B cell (primary cell): Measurements from ENCODE around the gene SLC48A1. TPM values are rescaled to one million over a fixed set of nuclear protein-coding genes. Genes with fewer than 3 reads are reported as not detected.

Source experiments
- ATAC-seq: fragments of 200-7000 bp; cut with Tn5 transposase; one replicate; pipeline ENCODE4 v1.10.0; 2021; ENCODE audit warnings: low read depth, mild to moderate bottlenecking, moderate number of reproducible peaks, moderate library complexity
- CTCF ChIA-PET: fragments of 350-600 bp; sonication (Branson Sonifier 250); formaldehyde crosslinking; loops from one replicate; lab custom pipeline; 2021; ENCODE audit warnings: antibody characterized with exemption, inconsistent platforms; lab: Charles Lee
- POLR2A ChIA-PET: fragments of 350-600 bp; sonication (Branson Sonifier 250); formaldehyde crosslinking; loops from one replicate; lab custom pipeline; 2021; ENCODE audit warnings: antibody characterized with exemption; lab: Charles Lee
- DNase-seq: peaks from one replicate; pipeline ENCODE4 v3.0.0; 2013
- H2AFZ ChIP-seq: 2 replicates; pipeline ENCODE4 v1.6.1; 2012; ENCODE audit warnings: mild to moderate bottlenecking, low read depth, low read length; ENCODE audit not compliant: insufficient read depth, poor library complexity, severe bottlenecking
- H3K27ac ChIP-seq, 2 donors: 1 replicate in 1 of 2; 2 replicates in 1 of 2; pipeline ENCODE4 v1.5.1; 2012 to 2013; ENCODE audit warnings: low read length in 2 of 2, mild to moderate bottlenecking in 2 of 2, moderate library complexity in 1 of 2
- H3K27me3 ChIP-seq, 4 experiments: fragments of 200-600 bp in 1 of 4; sonication (generic) in 1 of 4; replicated peaks in 1 of 4; 1 replicate in 2 of 4; 2 replicates in 2 of 4; pipeline versions ENCODE4 v1.6.1 to v1.7.0; 2013 to 2016; ENCODE audit warnings: low read length in 3 of 4, mild to moderate bottlenecking in 2 of 4, mixed read lengths in 1 of 4, moderate library complexity in 1 of 4; ENCODE audit not compliant: insufficient read depth in 4 of 4, control insufficient read depth in 3 of 4; ENCODE audit errors: control extremely low read depth in 1 of 4
- H3K36me3 ChIP-seq, 2 experiments: replicated peaks in 1 of 2; 1 replicate in 1 of 2; 2 replicates in 1 of 2; pipeline versions ENCODE4 v1.6.1 to v1.7.1; 2013; ENCODE audit warnings: low read length in 1 of 2; ENCODE audit not compliant: insufficient read depth in 2 of 2, control insufficient read depth in 1 of 2; ENCODE audit errors: control extremely low read depth in 1 of 2, extremely low read depth in 1 of 2
- H3K4me1 ChIP-seq, 2 donors: fragments of 200-600 bp in 1 of 2; sonication (generic) in 1 of 2; 1 replicate in 1 of 2; 2 replicates in 1 of 2; pipeline versions ENCODE4 v1.5.1 to v1.6.1; 2013 to 2017; ENCODE audit warnings: low read length in 2 of 2; ENCODE audit not compliant: control insufficient read depth in 2 of 2, insufficient read depth in 2 of 2
- H3K4me2 ChIP-seq: replicated peaks from 2 replicates; pipeline ENCODE3; 2012; ENCODE audit warnings: mild to moderate bottlenecking, low read depth, low read length; ENCODE audit not compliant: poor library complexity, severe bottlenecking
- H3K4me3 ChIP-seq, 5 experiments: fragments of 200-600 bp in 1 of 5; sonication (generic) in 1 of 5; 1 replicate in 3 of 5; 2 replicates in 2 of 5; pipeline versions ENCODE4 v1.5.1 to v1.7.0; 2011 to 2016; ENCODE audit warnings: low read length in 4 of 5, mild to moderate bottlenecking in 4 of 5, low read depth in 2 of 5, control low read depth in 1 of 5, moderate library complexity in 1 of 5; ENCODE audit not compliant: insufficient read depth in 1 of 5; ENCODE audit errors: control extremely low read depth in 1 of 5, extremely low read depth in 1 of 5
- H3K79me2 ChIP-seq: fragments of 200-600 bp; sonication (generic); one replicate; pipeline ENCODE4 v1.6.0; 2016; ENCODE audit warnings: low read length; ENCODE audit not compliant: control insufficient read depth, insufficient read depth
- H3K9ac ChIP-seq: fragments of 200-600 bp; sonication (generic); 2 replicates; pipeline ENCODE4 v1.6.1; 2017; ENCODE audit warnings: mild to moderate bottlenecking, low read length, moderate library complexity
- H3K9me3 ChIP-seq, 3 donors: one replicate each; pipeline versions ENCODE4 v1.6.1 to v1.7.1; 2013; ENCODE audit warnings: low read length in 2 of 3; ENCODE audit not compliant: control insufficient read depth in 2 of 3, insufficient read depth in 1 of 3; ENCODE audit errors: control extremely low read depth in 1 of 3
- H4K20me1 ChIP-seq: 2 replicates; pipeline ENCODE4 v1.6.0; 2012; ENCODE audit warnings: mild to moderate bottlenecking, low read length; ENCODE audit not compliant: insufficient read depth, control insufficient read depth, poor library complexity, severe bottlenecking
- H3K27ac Mint-ChIP-seq: one replicate; pipeline ENCODE4 v1.8.0; 2021; ENCODE audit warnings: mixed read lengths
- H3K27me3 Mint-ChIP-seq: one replicate; pipeline ENCODE4 v1.8.0; 2021; ENCODE audit warnings: mixed read lengths
- H3K4me1 Mint-ChIP-seq: one replicate; pipeline ENCODE4 v1.8.0; 2021; ENCODE audit warnings: mixed read lengths
- H3K4me3 Mint-ChIP-seq: one replicate; pipeline ENCODE4 v1.8.0; 2021; ENCODE audit warnings: mixed read lengths
- H3K9me3 Mint-ChIP-seq: one replicate; pipeline ENCODE4 v1.8.0; 2022; ENCODE audit warnings: mixed read lengths; ENCODE audit not compliant: insufficient read depth
- EZH2 ChIP-seq: IDR thresholded peaks from 2 replicates; pipeline ENCODE4 v1.6.1; 2012; ENCODE audit warnings: borderline replicate concordance, low read depth, mild to moderate bottlenecking, moderate library complexity, low read length; ENCODE audit not compliant: insufficient read depth, poor library complexity, severe bottlenecking
- WGBS: methylation state at CpG from one replicate; pipeline ENCODE4 v1.1.5; 2013; ENCODE audit warnings: missing lambda C conversion rate; ENCODE audit not compliant: insufficient coverage; 5-methylcytosine and 5-hydroxymethylcytosine counted together
- intact Hi-C: fragments of 100-400 bp; cut with micrococcal nuclease; formaldehyde crosslinking; loops from one replicate; pipeline ENCODE4 v1.10.0; 2022
- polyA plus RNA-seq: library from polyadenylated mRNA; depleted of rRNA; stranded (reverse); fragments of >200 nt; gene quantifications from 2 replicates; pipeline ENCODE4 v1.2.3, GENCODE V29; 2012
- total RNA-seq, 2 donors: library from RNA; stranded (reverse); fragments of 120-200 nt in 1 of 2; gene quantifications; 1 replicate in 1 of 2; 2 replicates in 1 of 2; pipeline versions ENCODE4 v1.2.3 to v1.2.4, GENCODE V29; 2013 to 2022
- TF ChIP-seq, protein P1 (sequence below): fragments of 200-600 bp; IDR thresholded peaks from one replicate; pipeline ENCODE4 v1.8.0; 2022; ENCODE audit warnings: antibody characterized with exemption, mild to moderate bottlenecking

The SLC48A1 gene
- total and polyA plus RNA-seq, 2 donors (not counting 1 experiment from before 2014, with no cell fraction given): 8.0 to 20.0 TPM

- no peak overlapping the region for H3K4me3 ChIP-seq
- intact Hi-C loops: no loop called here
- H2AFZ ChIP-seq: no peak overlapping the region
- no peaks in the 10 kb centered on the region for H3K27me3 ChIP-seq
- POLR2A ChIA-PET: interaction anchor here (1.4 kb wide), 1 partner anchor 12 kb away, joined by 3 read pairs; no protein-coding TSS in a partner anchor
- H3K4me1 Mint-ChIP-seq: peaks cover 59% of the 10 kb centered on the region
- H3K9me3 ChIP-seq: no peaks in the 10 kb centered on the region
- H3K27ac ChIP-seq: no peak overlapping the region
- peak overlapping the region; percentile 26 for H3K4me3 Mint-ChIP-seq
- H3K9ac ChIP-seq: no peak overlapping the region
- H3K27me3 Mint-ChIP-seq: no peaks in the 10 kb centered on the region
- no peaks in the 10 kb centered on the region for H3K36me3 ChIP-seq
- H3K4me2 ChIP-seq: no peak overlapping the region
- CTCF ChIA-PET: interaction anchor here (1.4 to 15.0 kb wide), 9 partner anchors 12 to 94 kb away, joined by 4 to 515 read pairs (median 150); partner anchors contain the start of genes ENDOU, RAPGEF3, RPAP3 and SLC48A1
- no peak for DNase-seq
- ATAC-seq: no peak
- no peak overlapping the region for H3K27ac Mint-ChIP-seq
- WGBS: 93% methylated on average over 16 of the region's 16 CpGs
- no peaks in the 10 kb centered on the region for H3K79me2 ChIP-seq
- H4K20me1 ChIP-seq: no peaks in the 10 kb centered on the region
- TF ChIP-seq, protein P1, sequence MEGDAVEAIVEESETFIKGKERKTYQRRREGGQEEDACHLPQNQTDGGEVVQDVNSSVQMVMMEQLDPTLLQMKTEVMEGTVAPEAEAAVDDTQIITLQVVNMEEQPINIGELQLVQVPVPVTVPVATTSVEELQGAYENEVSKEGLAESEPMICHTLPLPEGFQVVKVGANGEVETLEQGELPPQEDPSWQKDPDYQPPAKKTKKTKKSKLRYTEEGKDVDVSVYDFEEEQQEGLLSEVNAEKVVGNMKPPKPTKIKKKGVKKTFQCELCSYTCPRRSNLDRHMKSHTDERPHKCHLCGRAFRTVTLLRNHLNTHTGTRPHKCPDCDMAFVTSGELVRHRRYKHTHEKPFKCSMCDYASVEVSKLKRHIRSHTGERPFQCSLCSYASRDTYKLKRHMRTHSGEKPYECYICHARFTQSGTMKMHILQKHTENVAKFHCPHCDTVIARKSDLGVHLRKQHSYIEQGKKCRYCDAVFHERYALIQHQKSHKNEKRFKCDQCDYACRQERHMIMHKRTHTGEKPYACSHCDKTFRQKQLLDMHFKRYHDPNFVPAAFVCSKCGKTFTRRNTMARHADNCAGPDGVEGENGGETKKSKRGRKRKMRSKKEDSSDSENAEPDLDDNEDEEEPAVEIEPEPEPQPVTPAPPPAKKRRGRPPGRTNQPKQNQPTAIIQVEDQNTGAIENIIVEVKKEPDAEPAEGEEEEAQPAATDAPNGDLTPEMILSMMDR: no peak
- no peak for TF ChIP-seq EZH2
- H3K4me1 ChIP-seq: peaks cover 31 to 53% of the 10 kb centered on the region in 2 donors
- no peaks in the 10 kb centered on the region for H3K9me3 Mint-ChIP-seq
Observed at GRCh38 chr12:47745485-47746041, 27.5 kb upstream of the SLC48A1 start.

DNA sequence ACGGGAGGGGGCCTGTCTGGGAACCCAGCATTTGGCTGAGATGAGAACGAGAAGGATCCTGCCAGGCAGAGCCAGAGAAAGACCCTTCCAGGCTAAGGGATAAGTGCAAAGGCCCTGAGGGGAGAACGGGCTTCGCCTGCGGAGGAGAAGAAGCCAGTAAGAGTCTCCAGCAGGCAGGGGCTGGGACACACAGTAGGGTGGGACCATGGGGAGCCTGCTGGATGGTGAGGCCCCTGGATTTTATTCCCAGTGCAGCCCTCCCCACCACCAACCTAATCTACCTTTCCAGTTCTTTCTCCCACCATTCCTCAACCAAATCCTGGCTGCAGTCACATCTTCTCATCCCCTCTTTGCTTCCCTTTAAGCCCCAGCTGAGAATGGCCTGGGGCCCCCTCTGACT is 27.0 kb upstream of the SLC48A1 start:
- no peaks in the 10 kb centered on the region for H3K79me2 ChIP-seq
- CTCF ChIA-PET: interaction anchor here (1.4 to 15.0 kb wide), 4 partner anchors 11 to 33 kb away, joined by 4 to 515 read pairs (median 361); partner anchors contain the start of genes RAPGEF3, RPAP3 and SLC48A1
- H3K4me1 ChIP-seq: peaks cover 26 to 48% of the 10 kb centered on the region in 2 donors
- no peaks in the 10 kb centered on the region for H3K36me3 ChIP-seq
- H3K27ac Mint-ChIP-seq: no peak overlapping the region
- no peaks in the 10 kb centered on the region for H3K27me3 Mint-ChIP-seq
- H3K27me3 ChIP-seq: no peaks in the 10 kb centered on the region
- H3K4me2 ChIP-seq: peak overlapping the region; percentile 62
- peaks cover 54% of the 10 kb centered on the region for H3K4me1 Mint-ChIP-seq
- no peak overlapping the region for H3K4me3 ChIP-seq
- H3K9me3 Mint-ChIP-seq: no peaks in the 10 kb centered on the region
- TF ChIP-seq, protein P1: no peak
- TF ChIP-seq EZH2: no peak
- POLR2A ChIA-PET: interaction anchor here (1.4 kb wide), 1 partner anchor 12 kb away, joined by 3 read pairs; no protein-coding TSS in a partner anchor
- H4K20me1 ChIP-seq: no peaks in the 10 kb centered on the region
- no peak overlapping the region for H3K4me3 Mint-ChIP-seq
- 92% methylated on average over 2 of the region's 5 CpGs for WGBS
- H3K9me3 ChIP-seq: no peaks in the 10 kb centered on the region
- intact Hi-C loops: no loop called here
- no peak overlapping the region for H2AFZ ChIP-seq
- ATAC-seq (no peak), DNase-seq (no peak)
- H3K27ac ChIP-seq: no peak overlapping the region
- H3K9ac ChIP-seq: no peak overlapping the region
